ENCODE measurements around the gene MCTP1. TPM values are rescaled to one million over a fixed set of nuclear protein-coding genes. Genes with fewer than 3 reads are reported as not detected.

MCTP1 gene
- total RNA-seq, 1 experiment from 2014 or later, result 0.44 TPM

- no TSS peak for BruUV-seq (replicated peaks)
- intact Hi-C loops (cut with micrococcal nuclease), result no loop called here
- H3K36me3 ChIP-seq (ENCODE audit: control insufficient read depth in 1 of 2, insufficient read depth in 2 of 2, low read length in 2 of 2), result no peaks in the 10 kb centered on the region
- H3K27me3 ChIP-seq (ENCODE audit: insufficient read depth, low read length), result no peaks in the 10 kb centered on the region
- DNase-seq (ENCODE audit: low read depth, low spot score), result no peak
- no peak overlapping the region for H3K4me3 ChIP-seq (replicated peaks in 1 of 2; ENCODE audit: low read depth in 1 of 2, low read length in 2 of 2)
- ChIA-PET POLR2A (no interaction called here), RAD21 (ENCODE audit: low non-redundant PET in 1 of 2, low total read pairs in 2 of 2, uncharacterized antibody in 2 of 2, unreplicated experiment in 2 of 2) (no interaction called here), CTCF (interaction anchor here (1.1 kb wide), 1 partner anchor 191 kb away, joined by 3 read pairs; no protein-coding TSS in a partner anchor)
- H3K27ac ChIP-seq (ENCODE audit: low read depth, low read length), result no peak overlapping the region
- no peaks in the 10 kb centered on the region for H3K79me2 ChIP-seq (ENCODE audit: insufficient read depth, low read length)
- no peaks in the 10 kb centered on the region for H3K9me2 ChIP-seq (ENCODE audit: insufficient read depth)
- H3K9ac ChIP-seq (ENCODE audit: low read length), result no peak overlapping the region
- H3K9me3 ChIP-seq (ENCODE audit: control insufficient read depth in 1 of 2, insufficient read depth in 1 of 2, low read depth in 1 of 2, low read length in 2 of 2), result no peaks in the 10 kb centered on the region
- H3K4me2 ChIP-seq (ENCODE audit: low read length), result no peak overlapping the region
- ATAC-seq, result no peak
- TF ChIP-seq POLR2A (IDR thresholded peaks at IDR 0.05; ENCODE audit: borderline replicate concordance, extremely low read depth, insufficient read depth, insufficient read length) (no peak), SP1 (IDR thresholded peaks at IDR 0.05; ENCODE audit: low read depth) (no peak), FOSL1 (IDR thresholded peaks at IDR 0.05; ENCODE audit: low read depth) (no peak), ATF3 (IDR thresholded peaks at IDR 0.05) (no peak), ZBTB33 (IDR thresholded peaks at IDR 0.05; ENCODE audit: extremely low read depth, insufficient replicate concordance, low read length) (no peak), CTCF (IDR thresholded peaks at IDR 0.05 in 2 of 3, conservative IDR thresholded peaks at IDR 0.05 in 1 of 3; ENCODE audit: borderline replicate concordance in 1 of 3, insufficient read depth in 1 of 3, low read depth in 2 of 3, low read length in 2 of 3) (no peak), EZH2 (IDR thresholded peaks at IDR 0.05) (no peak), POLR2AphosphoS5 (IDR thresholded peaks at IDR 0.05; ENCODE audit: low read depth, low read length) (no peak), REST (IDR thresholded peaks at IDR 0.05; ENCODE audit: low read depth) (no peak)
- no peaks in the 10 kb centered on the region for H4K20me1 ChIP-seq (ENCODE audit: insufficient read depth)
- no peaks in the 10 kb centered on the region for H3K4me1 ChIP-seq (ENCODE audit: control insufficient read depth in 1 of 2, insufficient read depth in 2 of 2, low read length in 2 of 2)
- H2AFZ ChIP-seq (ENCODE audit: low read depth, low read length, poor library complexity, severe bottlenecking), result no peak overlapping the region
Observed at GRCh38 chr5:94702729-94703128, 582.2 kb downstream of the MCTP1 start.

All from HCT116 (cell line).